SK-N-SH (cell line): ENCODE results near the gene C10orf88. TPM values are rescaled to one million over a fixed set of nuclear protein-coding genes. Genes with fewer than 3 reads are reported as not detected.

Experiments used
- CTCF ChIA-PET: fragments of 300-600, 350-600 bp; formaldehyde crosslinking; extraction: SDS; loops from one replicate; lab custom pipeline; 2021; lab: Yijun Ruan, JAX
- POLR2A ChIA-PET: fragments of 350-600 bp; sonication (Branson Sonifier 250); formaldehyde crosslinking; extraction: SDS; loops from one replicate; lab custom pipeline; 2020; ENCODE audit warnings: antibody characterized with exemption, inconsistent platforms; lab: Yijun Ruan, JAX
- DNase-seq: peaks from one replicate; pipeline ENCODE4 v3.0.0; 2012
- H2AFZ ChIP-seq: fragments of 200-600 bp; sonication (generic); 2 replicates; pipeline ENCODE4 v1.8.1; 2016; ENCODE audit warnings: antibody characterized with exemption, mild to moderate bottlenecking, low read depth
- H3F3A ChIP-seq: fragments of 200-600 bp; sonication (generic); replicated peaks from 2 replicates; pipeline ENCODE3; 2016; ENCODE audit warnings: antibody characterized with exemption, mild to moderate bottlenecking; ENCODE audit not compliant: insufficient read depth
- H3K27ac ChIP-seq, 2 experiments: fragments of 200-500 bp in 1 of 2; fragments of 200-600 bp in 1 of 2; sonication (Bioruptor generic) in 1 of 2; sonication (generic), shearing (Covaris generic) in 1 of 2; 2 replicates each; pipeline versions ENCODE4 v1.5.1 to v1.6.1; 2014 to 2016; ENCODE audit warnings: low read depth in 2 of 2, inconsistent platforms in 1 of 2, low read length in 1 of 2, mild to moderate bottlenecking in 1 of 2, mixed read lengths in 1 of 2
- H3K27me3 ChIP-seq: fragments of 200-600 bp; sonication (generic), shearing (Covaris generic); 2 replicates; pipeline ENCODE4 v1.6.1; 2016; ENCODE audit warnings: mixed run types; ENCODE audit not compliant: insufficient read depth
- H3K36me3 ChIP-seq, 2 experiments: fragments of 200-500 bp in 1 of 2; fragments of 200-600 bp in 1 of 2; sonication (Bioruptor generic) in 1 of 2; sonication (generic) in 1 of 2; replicated peaks in 1 of 2; 2 replicates each; pipeline versions ENCODE3 to v1.5.1; 2014 to 2016; ENCODE audit warnings: low read length in 1 of 2, mild to moderate bottlenecking in 1 of 2; ENCODE audit not compliant: insufficient read depth in 2 of 2, control insufficient read depth in 1 of 2
- H3K4me1 ChIP-seq, 2 experiments: fragments of 200-500 bp in 1 of 2; fragments of 200-600 bp in 1 of 2; sonication (Bioruptor generic) in 1 of 2; sonication (generic), shearing (Covaris generic) in 1 of 2; 2 replicates each; pipeline versions ENCODE4 v1.5.1 to v1.6.1; 2014 to 2016; ENCODE audit warnings: low read depth in 1 of 2, low read length in 1 of 2, mixed run types in 1 of 2; ENCODE audit not compliant: insufficient read depth in 2 of 2, control insufficient read depth in 1 of 2
- H3K4me2 ChIP-seq: fragments of 200-600 bp; sonication (generic), shearing (Covaris generic); 2 replicates; pipeline ENCODE4 v1.6.1; 2017; ENCODE audit warnings: mixed run types
- H3K4me3 ChIP-seq, 2 experiments: fragments of 200-500 bp in 1 of 2; fragments of 200-600 bp in 1 of 2; sonication (Bioruptor generic) in 1 of 2; sonication (generic), shearing (Covaris generic) in 1 of 2; 2 replicates each; pipeline versions ENCODE4 v1.5.1 to v1.8.1; 2014 to 2016; ENCODE audit warnings: low read depth in 2 of 2, inconsistent platforms in 1 of 2, low read length in 1 of 2, mild to moderate bottlenecking in 1 of 2, mixed read lengths in 1 of 2, moderate library complexity in 1 of 2
- H3K79me2 ChIP-seq: fragments of 200-600 bp; sonication (generic); 2 replicates; pipeline ENCODE4 v1.8.1; 2017; ENCODE audit warnings: mild to moderate bottlenecking; ENCODE audit not compliant: insufficient read depth
- H3K9ac ChIP-seq: fragments of 200-600 bp; sonication (generic); 2 replicates; pipeline ENCODE4 v1.6.1; 2017; ENCODE audit warnings: mixed run types
- H3K9me2 ChIP-seq: fragments of 200-600 bp; sonication (generic); 2 replicates; pipeline ENCODE4 v1.6.1; 2017; ENCODE audit warnings: mixed run types
- H3K9me3 ChIP-seq: fragments of 200-600 bp; sonication (generic); 2 replicates; pipeline ENCODE4 v1.6.1; 2017; ENCODE audit warnings: mixed run types, mild to moderate bottlenecking, moderate library complexity
- H4K20me1 ChIP-seq: fragments of 200-600 bp; sonication (generic); 2 replicates; pipeline ENCODE4 v1.6.1; 2017; ENCODE audit warnings: mild to moderate bottlenecking, mixed run types; ENCODE audit not compliant: insufficient read depth
- CHD2 ChIP-seq: fragments of 150-350 bp; IDR thresholded peaks from 2 replicates; pipeline ENCODE4 v1.6.1; 2018; ENCODE audit warnings: low read length; ENCODE audit not compliant: partially characterized antibody
- CTCF ChIP-seq: fragments of 200-600 bp; sonication (generic); IDR thresholded peaks from 2 replicates; pipeline ENCODE4 v1.6.1; 2017; ENCODE audit warnings: antibody characterized with exemption, mild to moderate bottlenecking, moderate library complexity
- ELF1 ChIP-seq: IDR thresholded peaks from 2 replicates; pipeline ENCODE4 v1.4.0; 2012
- EP300 ChIP-seq, 2 experiments: IDR thresholded peaks; 2 replicates each; pipeline versions ENCODE4 v1.4.0 to v1.6.1; 2012; ENCODE audit warnings: borderline replicate concordance in 1 of 2, low read depth in 1 of 2, low read length in 1 of 2
- EZH2phosphoT487 ChIP-seq: fragments of 200-600 bp; sonication (generic); IDR thresholded peaks from 2 replicates; pipeline ENCODE4 v1.6.1; 2017; ENCODE audit warnings: low read depth, mixed run types, mild to moderate bottlenecking, antibody characterized with exemption, moderate library complexity, borderline replicate concordance
- FOSL2 ChIP-seq: IDR thresholded peaks from 2 replicates; pipeline ENCODE4 v1.4.0; 2012; ENCODE audit warnings: low read depth, mild to moderate bottlenecking, moderate library complexity, borderline replicate concordance
- FOXJ3 ChIP-seq: sonication (generic); formaldehyde crosslinking; IDR thresholded peaks from 2 replicates; pipeline ENCODE4 v1.5.1; 2020; ENCODE audit warnings: mild to moderate bottlenecking, missing genetic modification reagents
- FOXM1 ChIP-seq: IDR thresholded peaks from 2 replicates; pipeline ENCODE4 v1.4.0; 2012; ENCODE audit warnings: low read depth, mild to moderate bottlenecking
- GATA2 ChIP-seq: sonication (generic); formaldehyde crosslinking; IDR thresholded peaks from 2 replicates; pipeline ENCODE4 v1.5.0; 2020; ENCODE audit warnings: mild to moderate bottlenecking, missing genetic modification reagents
- NRF1 ChIP-seq: IDR thresholded peaks from 2 replicates; pipeline ENCODE4 v1.6.1; 2012; ENCODE audit warnings: low read depth, mild to moderate bottlenecking, low read length
- POLR2AphosphoS5 ChIP-seq: IDR thresholded peaks from 2 replicates; pipeline ENCODE4 v1.6.1; 2012; ENCODE audit warnings: low read depth, low read length
- RAD21 ChIP-seq: IDR thresholded peaks from 2 replicates; pipeline ENCODE4 v1.6.1; 2012; ENCODE audit warnings: mild to moderate bottlenecking, low read length
- RCOR1 ChIP-seq: fragments of 150-350 bp; IDR thresholded peaks from 2 replicates; pipeline ENCODE4 v1.6.1; 2017; ENCODE audit warnings: antibody characterized with exemption, low read length
- RFX5 ChIP-seq: IDR thresholded peaks from 2 replicates; pipeline ENCODE4 v1.6.1; 2012; ENCODE audit warnings: mild to moderate bottlenecking, improper control_type of control experiment, low read length
- SIN3A ChIP-seq: IDR thresholded peaks from 2 replicates; pipeline ENCODE4 v1.6.1; 2012; ENCODE audit warnings: low read depth, mild to moderate bottlenecking, low read length, moderate library complexity, borderline replicate concordance
- SMC3 ChIP-seq: IDR thresholded peaks from 2 replicates; pipeline ENCODE4 v1.6.1; 2012; ENCODE audit warnings: low read depth, low read length, improper control_type of control experiment
- TEAD4 ChIP-seq: IDR thresholded peaks from 2 replicates; pipeline ENCODE4 v1.4.0; 2012; ENCODE audit warnings: mild to moderate bottlenecking, borderline replicate concordance; ENCODE audit not compliant: insufficient read depth
- USF2 ChIP-seq: fragments of 150-350 bp; IDR thresholded peaks from 2 replicates; pipeline ENCODE4 v1.6.1; 2017; ENCODE audit warnings: antibody characterized with exemption, low read length, low read depth, borderline replicate concordance
- WGBS: methylation state at CpG from one replicate; pipeline ENCODE4 v1.1.6; 2017; ENCODE audit warnings: low lambda C conversion rate; 5-methylcytosine and 5-hydroxymethylcytosine counted together
- polyA plus RNA-seq, 3 experiments: library from polyadenylated mRNA; depleted of rRNA; stranded (reverse); fragments of >200 nt; gene quantifications; 2 replicates each; pipeline ENCODE4 v1.2.3, GENCODE V29; 2012
- TF ChIP-seq, protein P1 (sequence below): fragments of 150-350 bp; IDR thresholded peaks from 2 replicates; pipeline ENCODE4 v1.6.1; 2016; ENCODE audit warnings: mild to moderate bottlenecking, low read depth, low read length
- TF ChIP-seq, protein P2 (sequence below): IDR thresholded peaks from 2 replicates; pipeline ENCODE4; 2012

C10orf88 gene
- polyA plus RNA-seq, 1 of the 3 experiments (the other 2 are of a cell fraction) = 2.7 TPM

DNA sequence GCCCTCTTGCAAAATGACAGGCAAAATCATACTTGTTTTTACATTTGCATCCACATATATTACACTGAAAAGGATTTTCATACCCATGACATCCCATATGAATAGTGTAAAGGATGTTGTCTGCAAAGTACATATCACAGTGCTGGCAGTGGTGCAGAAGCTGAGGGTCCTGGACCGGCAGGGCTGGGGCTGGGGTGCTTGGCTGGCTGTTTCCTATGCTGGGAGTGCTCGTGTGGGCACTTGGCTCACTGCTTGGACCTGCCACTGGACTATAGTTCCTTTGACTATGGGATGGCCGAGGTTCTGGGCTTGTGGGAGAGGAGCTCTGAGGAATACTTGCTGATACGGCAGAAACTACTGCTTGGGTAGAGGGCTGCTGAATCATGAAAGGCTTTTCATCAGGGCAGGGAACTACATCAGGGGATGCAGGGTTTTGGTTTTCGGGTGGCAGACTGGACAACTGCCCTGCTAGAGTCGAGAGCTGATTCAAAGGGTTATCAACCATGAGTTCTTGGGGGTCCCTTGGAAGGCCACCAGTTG is 39.8 kb upstream of the C10orf88 start:
- H3K9me3 ChIP-seq = no peaks in the 10 kb centered on the region
- TF ChIP-seq POLR2AphosphoS5 = no peak
- TF ChIP-seq FOXM1 = no peak
- TF ChIP-seq, protein P1, sequence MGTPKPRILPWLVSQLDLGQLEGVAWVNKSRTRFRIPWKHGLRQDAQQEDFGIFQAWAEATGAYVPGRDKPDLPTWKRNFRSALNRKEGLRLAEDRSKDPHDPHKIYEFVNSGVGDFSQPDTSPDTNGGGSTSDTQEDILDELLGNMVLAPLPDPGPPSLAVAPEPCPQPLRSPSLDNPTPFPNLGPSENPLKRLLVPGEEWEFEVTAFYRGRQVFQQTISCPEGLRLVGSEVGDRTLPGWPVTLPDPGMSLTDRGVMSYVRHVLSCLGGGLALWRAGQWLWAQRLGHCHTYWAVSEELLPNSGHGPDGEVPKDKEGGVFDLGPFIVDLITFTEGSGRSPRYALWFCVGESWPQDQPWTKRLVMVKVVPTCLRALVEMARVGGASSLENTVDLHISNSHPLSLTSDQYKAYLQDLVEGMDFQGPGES = no peak
- TF ChIP-seq FOXJ3 (CRISPR knock-in tag) = no peak
- no peak for TF ChIP-seq SMC3
- TF ChIP-seq RAD21 = no peak
- TF ChIP-seq SIN3A = no peak
- TF ChIP-seq, all 33 proteins: peak for 0
- Histone ChIP-seq H3K79me2 (0 out of 2 replicates have a peak, but pooled peaks cover 9% of the 10 kb centered on the region), H3K36me3 (peaks cover 44 to 70% of the 10 kb centered on the region in 2 experiments), H3K4me1 (no peaks in the 10 kb centered on the region; a peak in 2 of 4 replicates), H4K20me1 (no peaks in the 10 kb centered on the region), H3K9me2 (no peaks in the 10 kb centered on the region), H3K9ac (no peak overlapping the region), H3K27me3 (no peaks in the 10 kb centered on the region), H3K4me2 (no peak overlapping the region), H3K4me3 (no peak overlapping the region), H3K27ac (no peak overlapping the region), H2AFZ (no peak overlapping the region), H3F3A (peaks cover 11% of the 10 kb centered on the region)
- ChIA-PET POLR2A (no interaction called here), CTCF (interaction anchor here (2.9 kb wide), 1 partner anchor 11 kb away, joined by 15 read pairs; no protein-coding TSS in a partner anchor)
- no peak for DNase-seq
- 100% methylated on average over 1 of the region's 6 CpGs for WGBS

DNA sequence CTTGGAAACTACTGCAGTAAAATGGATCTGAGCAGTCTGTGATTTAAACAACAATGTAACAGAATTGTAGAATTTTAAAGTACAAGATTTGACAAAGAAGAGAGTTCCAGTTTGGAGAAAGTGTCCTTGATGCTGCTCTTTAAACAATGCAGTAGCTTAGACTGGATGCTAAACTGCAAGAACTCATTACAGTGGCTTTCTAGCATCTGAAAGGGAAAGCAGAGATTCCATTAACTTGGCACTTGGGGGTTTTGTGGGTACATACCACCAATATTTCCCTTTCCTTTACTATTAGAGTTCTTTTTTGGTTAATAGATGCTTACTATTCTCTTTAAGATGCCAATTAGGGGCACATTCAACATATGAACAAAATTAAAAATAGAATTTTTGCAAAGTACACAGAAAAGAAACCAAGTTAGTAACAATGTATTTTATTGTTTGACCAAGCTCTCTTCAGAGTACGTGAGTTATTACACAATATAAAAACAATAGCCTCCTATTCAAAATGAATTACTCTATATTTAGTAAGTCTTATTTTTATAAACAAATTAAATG is 38.1 kb upstream of the C10orf88 start:
- Histone ChIP-seq H3K27ac (no peak overlapping the region), H3K9me3 (no peaks in the 10 kb centered on the region), H3K79me2 (no peaks in the 10 kb centered on the region), H3K27me3 (no peaks in the 10 kb centered on the region), H3K9me2 (no peaks in the 10 kb centered on the region), H3K4me1 (no peaks in the 10 kb centered on the region; a peak in 2 of 4 replicates), H3F3A (peaks cover 11% of the 10 kb centered on the region), H2AFZ (no peak overlapping the region), H3K4me2 (no peak overlapping the region), H3K36me3 (peaks cover 42 to 68% of the 10 kb centered on the region in 2 experiments), H4K20me1 (no peaks in the 10 kb centered on the region), H3K4me3 (no peak overlapping the region), H3K9ac (no peak overlapping the region)
- WGBS = 84% methylated on average over 1 of the region's 1 CpG
- ChIA-PET POLR2A (no interaction called here), CTCF (interaction anchor here (1.2 to 3.0 kb wide), 3 partner anchors 10 to 16 kb away, joined by 3 to 8 read pairs (median 4); no protein-coding TSS in a partner anchor)
- DNase-seq = no peak
- TF ChIP-seq EZH2phosphoT487 = no peak
- no peak for TF ChIP-seq NRF1
- no peak for TF ChIP-seq RCOR1
- TF ChIP-seq, protein P2, sequence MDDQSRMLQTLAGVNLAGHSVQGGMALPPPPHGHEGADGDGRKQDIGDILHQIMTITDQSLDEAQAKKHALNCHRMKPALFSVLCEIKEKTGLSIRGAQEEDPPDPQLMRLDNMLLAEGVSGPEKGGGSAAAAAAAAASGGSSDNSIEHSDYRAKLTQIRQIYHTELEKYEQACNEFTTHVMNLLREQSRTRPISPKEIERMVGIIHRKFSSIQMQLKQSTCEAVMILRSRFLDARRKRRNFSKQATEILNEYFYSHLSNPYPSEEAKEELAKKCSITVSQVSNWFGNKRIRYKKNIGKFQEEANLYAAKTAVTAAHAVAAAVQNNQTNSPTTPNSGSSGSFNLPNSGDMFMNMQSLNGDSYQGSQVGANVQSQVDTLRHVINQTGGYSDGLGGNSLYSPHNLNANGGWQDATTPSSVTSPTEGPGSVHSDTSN = no peak
- TF ChIP-seq, protein P1 = no peak
- TF ChIP-seq FOSL2 = no peak
- TF ChIP-seq ELF1 = no peak
- TF ChIP-seq GATA2 (CRISPR knock-in tag) = no peak
- no peak for TF ChIP-seq CTCF
- no peak for TF ChIP-seq TEAD4
- TF ChIP-seq USF2 = no peak
- TF ChIP-seq RFX5 = no peak
- TF ChIP-seq EP300 (IDR thresholded peaks at IDR 0.05; ENCODE audit: borderline replicate concordance in 1 of 2, low read depth in 1 of 2, low read length in 1 of 2) = no peak
- TF ChIP-seq SIN3A = no peak
- TF ChIP-seq CHD2 = no peak
- no peak for TF ChIP-seq FOXM1
